UCSD-AML1 (cell line): ENCODE results near the gene DENND2A.
"Not testable (repeated sequence)": the region's sequence is repeated elsewhere in the genome, so short reads cannot be mapped to it uniquely, and the experiment has no call there.

Experiments
- DNase-seq: peaks from one replicate; lab custom pipeline; 2025; ENCODE audit not compliant: unreplicated experiment; lab: John Stamatoyannopoulos, UW

DENND2A gene, protein sequence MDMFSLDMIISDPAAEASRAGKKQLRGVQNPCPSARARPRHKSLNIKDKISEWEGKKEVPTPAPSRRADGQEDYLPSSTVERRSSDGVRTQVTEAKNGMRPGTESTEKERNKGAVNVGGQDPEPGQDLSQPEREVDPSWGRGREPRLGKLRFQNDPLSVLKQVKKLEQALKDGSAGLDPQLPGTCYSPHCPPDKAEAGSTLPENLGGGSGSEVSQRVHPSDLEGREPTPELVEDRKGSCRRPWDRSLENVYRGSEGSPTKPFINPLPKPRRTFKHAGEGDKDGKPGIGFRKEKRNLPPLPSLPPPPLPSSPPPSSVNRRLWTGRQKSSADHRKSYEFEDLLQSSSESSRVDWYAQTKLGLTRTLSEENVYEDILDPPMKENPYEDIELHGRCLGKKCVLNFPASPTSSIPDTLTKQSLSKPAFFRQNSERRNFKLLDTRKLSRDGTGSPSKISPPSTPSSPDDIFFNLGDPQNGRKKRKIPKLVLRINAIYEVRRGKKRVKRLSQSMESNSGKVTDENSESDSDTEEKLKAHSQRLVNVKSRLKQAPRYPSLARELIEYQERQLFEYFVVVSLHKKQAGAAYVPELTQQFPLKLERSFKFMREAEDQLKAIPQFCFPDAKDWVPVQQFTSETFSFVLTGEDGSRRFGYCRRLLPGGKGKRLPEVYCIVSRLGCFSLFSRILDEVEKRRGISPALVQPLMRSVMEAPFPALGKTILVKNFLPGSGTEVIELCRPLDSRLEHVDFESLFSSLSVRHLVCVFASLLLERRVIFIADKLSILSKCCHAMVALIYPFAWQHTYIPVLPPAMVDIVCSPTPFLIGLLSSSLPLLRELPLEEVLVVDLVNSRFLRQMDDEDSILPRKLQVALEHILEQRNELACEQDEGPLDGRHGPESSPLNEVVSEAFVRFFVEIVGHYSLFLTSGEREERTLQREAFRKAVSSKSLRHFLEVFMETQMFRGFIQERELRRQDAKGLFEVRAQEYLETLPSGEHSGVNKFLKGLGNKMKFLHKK

DNA sequence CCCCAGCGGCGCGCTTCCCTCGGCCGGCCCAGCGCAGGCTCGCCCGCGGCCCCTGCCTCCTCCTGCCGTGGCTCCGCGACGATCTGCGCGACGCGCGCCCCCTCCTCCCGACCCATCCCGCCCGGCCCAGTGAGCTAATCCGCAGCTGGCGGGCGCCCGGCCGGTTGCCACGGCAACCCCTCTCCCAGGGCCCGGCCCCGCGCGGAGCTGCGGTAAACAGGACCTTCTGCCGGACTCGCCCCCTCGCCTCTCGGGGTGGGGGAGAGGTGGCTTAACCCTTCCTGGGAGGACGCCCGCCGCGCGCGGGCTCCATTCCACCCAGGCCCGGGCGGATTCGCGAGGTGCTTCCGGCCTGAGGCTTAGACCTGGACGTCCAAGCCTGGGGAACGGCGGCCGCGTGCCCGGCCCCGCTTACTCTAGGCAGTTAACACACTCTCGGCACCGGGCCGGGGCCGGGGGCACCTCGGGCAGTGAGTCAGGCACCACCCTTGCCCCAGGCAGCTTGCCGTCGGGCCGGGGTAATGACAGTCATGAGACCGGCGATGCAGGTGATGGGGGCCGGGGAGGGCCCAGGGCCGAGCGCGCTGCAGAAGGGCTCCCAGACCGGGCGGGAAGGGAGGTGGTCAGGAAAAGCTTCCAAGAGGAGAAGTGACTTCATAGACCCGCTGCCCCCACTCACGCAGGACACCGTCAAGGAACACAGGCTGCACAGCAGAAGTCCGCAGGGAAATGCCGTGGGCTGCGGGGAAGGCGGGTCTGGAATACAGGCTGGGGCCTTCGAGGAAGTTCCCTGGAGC lies at the start of gene DENND2A:
Gene DENND2A, minus strand, starts transcription at position 87 of the 797 bp plus-strand sequence. CDS start 38,416 bp downstream, outside the sequence.
- DNase-seq, result no peak

DNA sequence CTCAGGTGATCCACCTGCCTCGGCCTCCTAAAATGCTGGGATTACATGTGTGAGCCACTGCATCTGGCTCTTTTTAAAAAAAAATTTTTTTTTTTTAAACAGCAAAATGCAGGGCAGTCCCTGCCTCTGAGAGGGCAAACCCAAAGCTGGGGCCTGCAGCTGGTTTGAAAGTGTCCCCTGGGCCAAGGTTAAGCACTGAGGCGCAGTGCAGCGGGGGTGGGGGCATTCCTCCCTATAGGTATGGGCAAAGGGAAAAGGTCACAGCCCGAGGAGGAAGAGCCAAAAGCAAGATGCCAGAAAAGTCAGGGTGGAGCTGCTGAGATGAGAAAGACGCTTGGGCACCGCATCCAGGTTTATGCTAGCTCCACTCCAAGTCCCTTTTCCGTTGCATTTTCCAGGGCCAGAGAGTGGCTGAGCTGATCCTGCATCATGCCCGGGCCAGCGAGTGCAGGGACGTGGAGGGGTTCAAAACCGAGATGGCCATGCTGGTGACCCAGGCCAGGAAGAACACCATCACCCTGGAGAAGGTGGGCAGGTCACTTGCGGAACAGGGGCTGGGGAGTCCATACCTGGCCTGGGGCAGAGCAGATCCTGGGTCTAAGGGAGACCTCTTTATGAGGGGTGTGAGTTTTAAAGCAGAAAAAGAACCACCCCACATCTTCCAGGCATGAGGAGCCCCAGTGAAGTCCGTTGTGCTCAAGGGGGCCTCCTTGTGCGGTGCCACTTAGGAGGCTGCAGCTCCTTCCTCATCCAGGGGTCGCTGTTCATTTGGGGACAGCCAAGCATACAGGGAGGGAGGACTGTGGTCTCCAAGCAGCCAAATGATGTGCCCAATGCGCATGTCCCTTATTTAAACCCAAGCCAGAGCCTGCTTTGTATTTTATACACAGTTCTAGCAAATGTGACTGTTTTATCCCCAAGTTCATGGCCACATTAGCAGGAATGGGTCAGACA lies 48.9 kb upstream of the DENND2A start:
- no peak for DNase-seq

DNA sequence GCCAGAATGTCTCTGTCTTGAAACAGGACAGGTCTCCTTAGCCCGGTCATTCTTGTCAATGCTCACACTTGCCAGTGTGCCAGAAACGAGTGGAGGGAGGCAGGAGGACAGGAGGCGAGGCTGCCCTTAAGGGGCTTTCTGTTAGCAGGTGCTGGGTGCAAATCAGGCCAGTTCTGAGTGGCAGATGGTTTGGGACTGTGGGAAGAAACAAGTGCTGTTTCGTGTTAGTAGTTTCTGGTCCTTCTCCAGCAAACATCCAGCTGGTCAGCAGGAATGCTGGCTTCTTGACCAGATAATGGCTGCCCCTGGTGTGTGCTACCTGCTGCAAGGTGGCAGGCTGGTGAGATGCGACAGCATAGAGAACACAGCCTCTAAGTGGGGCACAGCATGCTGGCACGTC lies 47.7 kb upstream of the DENND2A start:
- DNase-seq, result no peak

DNA sequence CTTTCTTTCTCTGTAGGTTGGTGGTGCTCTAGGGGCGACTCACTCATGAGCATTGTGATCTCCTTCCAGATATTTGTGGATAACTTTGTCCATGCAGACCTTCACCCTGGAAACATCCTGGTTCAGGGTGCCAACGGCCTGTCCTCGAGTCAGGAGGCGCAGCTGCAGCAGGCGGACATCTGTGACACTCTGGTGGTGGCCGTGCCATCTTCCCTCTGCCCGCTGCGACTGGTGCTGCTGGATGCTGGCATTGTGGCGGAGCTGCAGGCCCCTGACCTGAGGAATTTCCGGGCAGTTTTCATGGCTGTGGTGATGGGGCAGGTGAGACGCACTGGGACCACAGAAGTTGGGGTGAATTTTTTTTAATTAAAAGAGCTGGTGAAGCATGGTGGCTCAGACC lies 46.3 kb upstream of the DENND2A start:
- no peak for DNase-seq

DNA sequence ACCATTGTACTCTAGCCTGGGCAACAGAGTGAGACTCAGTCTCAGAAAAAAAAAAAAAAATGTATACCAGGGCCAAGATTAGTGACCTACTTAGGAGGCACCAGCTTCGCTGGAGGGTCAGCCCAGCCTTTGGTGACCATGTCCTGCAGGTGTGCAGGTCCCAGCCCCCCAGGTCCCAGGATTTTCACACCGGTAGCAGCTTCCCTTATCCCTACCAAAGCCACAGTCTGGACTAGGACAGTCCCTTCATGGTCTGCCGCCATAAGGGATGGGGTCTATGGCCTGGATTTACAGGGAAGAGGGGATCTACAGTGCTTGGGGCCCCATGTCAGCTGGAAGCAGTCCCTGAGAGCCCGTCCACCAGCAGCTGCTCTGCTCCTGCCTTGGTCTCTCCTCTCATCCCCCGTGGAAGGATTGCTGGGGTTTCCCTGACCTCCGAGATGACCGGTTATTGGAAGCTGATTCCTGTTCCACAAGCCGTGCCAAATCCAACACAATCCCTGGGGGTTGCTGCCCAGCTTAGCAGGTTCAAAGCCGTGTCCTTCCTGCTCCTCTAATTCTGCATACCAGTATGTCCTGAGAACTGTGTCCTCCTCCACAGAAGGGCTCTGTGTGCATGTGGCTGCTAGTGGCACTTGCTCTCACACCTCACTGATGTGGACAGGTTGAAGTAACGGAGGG lies 44.9 kb upstream of the DENND2A start:
- no peak for DNase-seq

DNA sequence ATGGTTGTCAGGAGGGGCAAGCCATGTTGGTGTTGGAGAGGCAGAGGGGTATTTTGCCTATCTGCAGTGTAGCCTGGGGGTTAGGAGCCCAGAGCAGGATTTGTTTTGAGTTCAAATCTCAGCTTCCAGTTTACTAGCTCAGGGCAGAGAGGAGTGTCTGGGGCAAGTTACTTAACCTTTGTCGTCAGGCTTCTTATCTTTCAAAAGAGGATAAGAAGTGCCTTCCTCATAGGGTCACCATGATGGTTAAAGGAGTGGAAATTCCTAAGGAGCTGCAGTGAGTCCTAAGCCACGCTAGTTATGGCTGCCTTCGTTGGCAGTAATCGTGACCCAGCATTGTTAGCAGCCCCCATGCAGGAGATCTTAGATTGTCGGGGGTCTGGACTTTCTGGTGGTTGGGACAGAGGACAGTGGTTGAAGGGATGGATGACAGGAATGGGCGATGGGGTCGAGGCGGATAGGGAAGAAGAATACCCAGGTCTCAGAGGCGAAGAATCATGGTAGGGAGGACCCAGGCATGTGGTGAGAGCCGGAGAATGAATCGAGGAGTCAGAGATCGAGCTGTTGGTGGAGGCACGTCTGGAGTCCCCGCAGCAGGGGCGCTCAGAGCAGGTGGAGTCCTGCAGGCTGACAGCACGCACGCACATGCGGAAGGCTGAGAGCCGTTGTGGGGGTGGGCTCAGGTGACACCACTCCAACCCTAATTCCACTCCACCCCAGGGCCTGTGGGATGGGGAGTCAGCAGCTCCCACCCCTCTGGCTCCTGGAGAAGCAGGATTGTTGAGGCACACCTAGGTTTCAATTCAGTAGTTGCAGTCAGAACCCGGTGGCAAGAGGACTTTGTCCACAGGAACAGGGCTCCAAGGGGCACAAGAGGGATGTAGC lies 43.7 kb upstream of the DENND2A start:
- no peak for DNase-seq

DNA sequence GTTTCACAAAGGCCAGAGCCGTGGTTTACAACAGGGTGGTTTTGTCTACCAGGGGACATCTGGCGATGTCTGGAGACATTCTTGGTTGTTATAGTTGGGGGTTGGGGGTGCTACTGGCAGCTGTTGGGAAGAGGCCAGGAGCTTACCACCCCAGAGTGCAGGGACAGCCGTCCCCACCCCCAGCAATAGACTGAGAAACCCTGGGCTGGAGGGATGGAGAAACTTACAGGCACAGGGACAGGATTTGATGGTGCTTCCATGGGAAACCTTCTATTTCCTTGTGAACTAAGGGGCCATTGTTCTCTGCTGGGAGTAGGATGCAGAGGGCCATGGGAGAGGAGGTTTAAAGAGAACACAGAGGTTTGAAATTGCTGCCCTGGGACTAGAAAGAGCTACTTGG lies 43.0 kb upstream of the DENND2A start:
- no peak for DNase-seq

DNA sequence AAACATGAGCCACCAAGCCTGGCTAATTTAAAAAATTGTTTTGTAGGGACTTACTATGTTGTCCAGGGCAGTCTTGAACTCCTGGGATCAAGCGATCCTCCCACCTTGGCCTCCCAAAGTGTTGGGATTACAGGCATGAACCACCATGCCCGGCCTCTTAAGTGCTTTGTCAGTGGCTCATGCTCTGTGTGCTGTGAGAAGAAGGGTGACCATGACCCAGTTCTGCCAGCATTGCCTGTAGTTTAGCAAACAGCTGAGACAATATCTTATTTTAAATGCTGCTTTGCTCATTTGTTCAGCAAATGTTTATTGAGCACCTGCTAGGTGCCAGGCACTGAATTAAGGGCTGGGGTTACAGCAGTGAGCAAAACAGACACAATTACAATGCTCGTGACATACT lies 41.2 kb upstream of the DENND2A start:
- DNase-seq, result no peak

DNA sequence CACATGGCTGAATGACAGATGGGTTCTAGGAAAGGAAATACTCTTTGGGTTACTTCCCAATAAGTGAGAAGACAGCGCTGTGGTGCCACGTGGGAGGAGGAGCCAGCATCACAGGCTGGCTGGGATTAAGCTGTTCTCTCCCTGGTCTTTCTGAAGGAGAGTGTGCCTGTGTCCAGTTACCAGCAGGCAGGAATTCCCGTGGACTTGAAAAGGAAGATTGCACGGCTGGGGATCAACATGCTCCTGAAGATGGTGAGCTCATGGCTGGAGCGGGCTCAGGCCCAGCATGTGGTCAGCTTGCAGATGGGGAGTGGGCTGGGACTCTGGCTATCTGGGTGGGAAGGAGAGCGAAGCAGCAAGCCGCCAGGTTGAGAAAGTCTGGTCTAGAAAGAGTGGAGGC lies 40.3 kb upstream of the DENND2A start:
- no peak for DNase-seq

DNA sequence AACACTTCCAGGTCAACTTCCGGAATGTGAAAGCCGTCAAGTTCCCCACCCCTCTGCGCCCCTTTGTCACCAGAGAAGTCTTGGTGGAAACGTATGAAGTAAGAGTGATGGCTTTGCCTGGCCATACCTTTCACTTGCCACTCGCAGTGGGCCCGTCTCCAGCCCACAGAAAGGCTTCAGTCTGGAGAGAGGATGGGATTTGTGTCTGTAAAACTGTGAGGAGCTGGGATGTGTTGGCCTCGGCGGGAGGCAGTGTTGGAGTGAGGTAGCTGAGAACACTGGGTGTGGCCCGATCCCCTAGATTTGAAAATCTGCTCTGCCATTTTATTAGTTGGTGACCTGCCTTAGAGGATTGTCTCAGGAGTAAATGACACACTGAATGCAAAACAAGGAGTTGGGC lies 38.6 kb upstream of the DENND2A start:
- no peak for DNase-seq

DNA sequence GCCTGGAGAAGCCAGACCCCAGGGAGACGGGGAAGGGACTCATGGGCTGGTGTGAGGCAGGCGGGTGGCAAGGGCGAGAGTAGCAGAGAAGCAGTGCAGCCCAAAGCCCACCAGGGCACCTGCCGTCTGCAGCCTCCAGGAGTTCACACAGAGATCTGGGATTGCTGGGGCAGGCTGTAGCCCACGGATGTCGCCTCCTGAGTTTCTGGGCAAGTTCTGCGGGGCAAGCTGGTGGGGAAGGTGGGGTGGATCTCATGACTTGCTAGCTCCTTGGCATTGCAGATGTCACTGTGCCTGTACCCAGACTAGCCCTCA lies 38.2 kb upstream of the DENND2A start:
- DNase-seq, result no peak

DNA sequence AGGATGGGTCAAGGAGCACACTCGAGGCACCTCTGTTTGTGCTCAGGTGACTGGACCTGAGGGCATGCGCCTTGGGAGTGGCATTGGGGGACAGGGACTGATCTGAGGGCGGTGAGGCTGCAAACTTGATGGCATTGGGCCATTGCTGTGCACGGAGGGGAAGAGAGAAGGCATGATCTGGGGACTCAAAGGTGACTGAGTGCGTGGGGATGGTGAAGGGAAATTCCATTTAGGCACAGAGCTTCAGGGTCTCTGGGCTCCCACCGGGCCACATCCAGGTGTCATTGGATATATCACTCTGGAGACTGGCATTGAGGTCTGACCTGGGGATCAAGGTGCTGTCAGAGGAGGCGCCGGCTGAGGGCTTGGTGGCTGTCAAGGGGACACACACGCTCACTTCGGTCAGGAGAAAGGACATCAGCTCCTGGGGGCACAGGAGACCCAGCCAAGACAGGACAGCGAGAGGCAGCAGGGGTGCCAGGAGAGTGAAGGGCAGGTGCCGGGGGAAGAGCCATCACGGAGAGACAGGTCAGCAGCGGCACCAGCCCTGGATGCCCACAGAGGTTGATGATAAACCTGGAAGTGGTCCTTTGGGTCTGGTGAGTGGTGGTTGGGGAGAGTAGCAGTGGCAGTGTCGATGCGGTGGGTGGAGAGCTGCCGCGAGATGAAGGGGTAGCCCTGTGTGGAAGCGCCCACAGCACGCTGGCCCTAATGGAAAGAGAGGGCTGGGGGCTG lies 37.6 kb upstream of the DENND2A start:
- DNase-seq, result no peak

DNA sequence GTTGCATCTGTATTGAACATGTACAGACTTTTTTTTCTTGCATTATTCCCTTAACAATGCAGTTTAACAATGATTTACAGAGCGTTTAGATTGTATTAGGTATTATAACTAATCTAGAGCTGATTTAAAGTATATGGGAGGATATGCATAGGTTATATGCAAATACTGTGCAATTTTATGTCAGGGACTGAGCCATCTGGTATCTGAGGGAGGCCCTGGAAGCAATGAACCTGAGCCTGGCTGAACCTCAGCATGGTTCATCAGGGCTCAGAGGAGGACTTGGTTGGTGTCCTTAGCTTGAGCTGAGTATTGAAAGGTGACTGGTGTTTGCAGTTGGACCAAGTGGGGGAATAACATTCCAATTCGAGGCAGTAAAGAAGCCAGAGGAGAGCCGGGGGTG lies 36.9 kb upstream of the DENND2A start:
- DNase-seq, result no peak

DNA sequence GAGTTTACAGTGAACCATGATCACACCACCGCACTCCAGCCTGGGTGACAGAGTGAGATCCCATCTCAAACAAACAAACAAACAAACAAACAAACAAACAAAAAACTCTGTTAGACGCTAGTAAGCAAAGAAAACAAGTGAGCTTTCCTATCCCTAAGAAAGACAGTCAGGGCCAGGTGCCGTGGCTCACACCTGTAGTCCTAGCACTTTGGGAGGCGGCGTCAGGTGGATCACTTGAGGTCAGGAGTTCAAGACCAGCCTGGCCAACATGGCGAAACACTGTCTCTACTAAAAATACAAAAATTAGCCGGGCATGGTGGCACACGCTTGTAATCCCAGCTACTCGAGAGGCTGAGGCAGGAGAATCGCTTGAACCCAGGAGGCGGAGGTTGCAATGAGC lies 36.3 kb upstream of the DENND2A start:
- DNase-seq, result not testable (repeated sequence)

DNA sequence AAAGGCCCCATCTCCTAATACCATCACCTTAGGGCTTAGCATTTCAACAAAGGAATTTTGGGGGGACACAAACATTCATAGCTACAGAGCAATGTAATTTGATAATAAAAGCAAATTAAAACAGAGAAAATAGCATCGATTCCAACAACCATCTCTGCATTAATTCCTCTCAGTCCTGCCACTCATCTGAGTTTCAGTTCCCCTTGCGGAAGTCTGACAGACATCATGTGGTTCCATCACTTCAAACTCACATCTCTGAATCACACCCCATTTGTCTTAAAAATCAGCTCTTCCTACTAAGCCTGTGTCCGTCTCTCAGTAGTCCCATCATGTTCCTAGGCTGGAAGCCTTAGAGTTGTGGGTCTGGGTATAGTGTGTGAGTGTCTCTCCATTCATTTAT lies 35.7 kb upstream of the DENND2A start:
- no peak for DNase-seq

DNA sequence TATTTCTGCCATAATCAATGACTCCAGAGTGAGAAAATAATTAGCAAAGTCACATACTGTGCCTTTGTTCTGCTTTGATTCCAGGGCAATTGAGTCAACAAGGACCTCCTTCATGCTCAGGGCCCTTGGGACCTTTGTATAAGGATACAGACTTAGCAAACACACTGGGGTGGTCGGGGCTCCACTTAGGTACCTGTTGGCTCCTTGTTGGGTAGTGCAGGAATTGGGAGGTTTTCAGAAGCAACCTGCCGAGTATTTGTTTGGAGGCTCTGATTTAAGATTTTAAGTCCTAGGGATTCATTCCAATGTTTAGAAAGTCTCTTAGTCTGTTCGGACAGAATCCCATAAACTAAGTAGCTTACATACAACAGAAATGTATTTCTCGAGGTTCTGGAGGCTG lies 35.1 kb upstream of the DENND2A start:
- DNase-seq, result no peak

DNA sequence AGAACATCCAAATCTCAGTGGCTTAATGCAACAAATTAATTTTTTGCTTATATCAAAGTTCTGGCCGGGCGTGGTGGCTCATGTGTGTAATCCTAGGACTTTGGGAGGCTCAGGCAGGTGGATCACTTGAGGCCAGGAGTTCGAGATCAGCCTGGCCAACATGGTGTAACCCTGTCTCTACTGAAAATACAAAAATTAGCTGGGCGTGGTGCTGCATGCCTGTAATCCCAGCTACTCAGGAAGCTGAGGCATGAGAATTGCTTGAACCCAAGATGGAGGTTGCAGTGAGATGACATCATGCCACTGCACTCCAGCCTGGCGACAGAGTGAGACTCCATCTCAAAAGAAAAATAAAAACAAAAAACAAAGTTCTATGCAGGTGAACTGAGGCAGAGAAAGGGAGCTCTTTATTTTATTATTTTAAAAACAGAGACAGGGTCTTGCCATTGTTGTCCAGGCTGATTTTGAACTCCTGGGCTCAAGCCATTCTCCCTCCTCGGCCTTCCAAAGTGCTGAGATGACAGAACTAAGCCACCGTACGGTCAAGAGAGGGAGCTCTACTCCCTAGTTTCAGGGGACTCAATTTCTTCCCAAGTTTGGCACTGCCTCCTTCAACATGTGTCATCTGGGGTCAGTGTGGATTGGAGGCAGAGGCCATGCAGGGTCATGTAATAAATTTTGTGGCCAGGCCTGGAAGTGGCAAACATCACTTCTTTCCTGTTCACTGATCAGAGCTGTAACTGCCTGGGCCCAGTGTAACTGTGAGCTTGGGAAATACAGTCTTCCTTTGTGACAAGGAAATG lies 34.5 kb upstream of the DENND2A start:
- peak; percentile 24 for DNase-seq
